Thyroid gland (tissue), 4 donors: ENCODE results near the gene PDGFRA. TPM values are rescaled to one million over a fixed set of nuclear protein-coding genes. Genes with fewer than 3 reads are reported as not detected.

Experiments
- DNase-seq, 2 donors: peaks; one replicate each; pipeline ENCODE4 v3.0.0-alpha.2; 2019
- H3K27ac ChIP-seq, 3 donors: fragments of 200-600 bp; sonication (generic); 1 replicate in 2 of 3; 2 replicates in 1 of 3; pipeline ENCODE4 v1.5.1; 2016 to 2019; ENCODE audit warnings: mild to moderate bottlenecking in 1 of 3, moderate library complexity in 1 of 3
- H3K27me3 ChIP-seq: fragments of 200-600 bp; sonication (generic); one replicate; pipeline ENCODE4 v1.5.1; 2019
- H3K36me3 ChIP-seq, 2 donors: fragments of 200-600 bp; sonication (generic); one replicate each; pipeline ENCODE4 v1.5.1; 2016 to 2019
- H3K4me1 ChIP-seq, 2 donors: fragments of 200-600 bp; sonication (generic); one replicate each; pipeline ENCODE4 v1.5.1; 2017 to 2019
- H3K4me3 ChIP-seq, 3 donors: fragments of 200-600 bp; sonication (generic); replicated peaks in 1 of 3; 1 replicate in 2 of 3; 2 replicates in 1 of 3; pipeline ENCODE4 v1.5.1; 2016; ENCODE audit warnings: mild to moderate bottlenecking in 1 of 3
- H3K9me3 ChIP-seq: fragments of 200-600 bp; sonication (generic); one replicate; pipeline ENCODE4 v1.5.1; 2017
- CTCF ChIP-seq, 6 experiments: fragments of 200-600 bp in 3 of 6; fragments of 450-650 bp in 3 of 6; sonication (generic) in 3 of 6; IDR thresholded peaks; one replicate each; pipeline ENCODE4 v1.5.1; 2016 to 2019; ENCODE audit warnings: antibody characterized with exemption in 6 of 6, mild to moderate bottlenecking in 2 of 6, inconsistent platforms in 1 of 6, moderate library complexity in 1 of 6
- POLR2A ChIP-seq, 2 donors: fragments of 450-650 bp; IDR thresholded peaks; one replicate each; pipeline ENCODE4 v1.6.1; 2017; ENCODE audit warnings: antibody characterized with exemption in 2 of 2, mild to moderate bottlenecking in 2 of 2, moderate library complexity in 1 of 2
- WGBS, 2 donors: methylation state at CpG; one replicate each; pipeline ENCODE4 v1.1.5; 2017; 5-methylcytosine and 5-hydroxymethylcytosine counted together
- intact Hi-C: fragments of 100-400 bp; cut with DNase I; formaldehyde crosslinking; loops from one replicate; pipeline ENCODE4 v1.15.1; 2023
- total RNA-seq, 4 donors: library from RNA; depleted of rRNA; stranded (reverse); fragments of >200 nt; gene quantifications; one replicate each; pipeline ENCODE4 v1.2.3, GENCODE V29; 2016

The PDGFRA gene
- total RNA-seq, 4 donors from 2014 or later = 33.1 to 108 (median 64.3) TPM

DNA sequence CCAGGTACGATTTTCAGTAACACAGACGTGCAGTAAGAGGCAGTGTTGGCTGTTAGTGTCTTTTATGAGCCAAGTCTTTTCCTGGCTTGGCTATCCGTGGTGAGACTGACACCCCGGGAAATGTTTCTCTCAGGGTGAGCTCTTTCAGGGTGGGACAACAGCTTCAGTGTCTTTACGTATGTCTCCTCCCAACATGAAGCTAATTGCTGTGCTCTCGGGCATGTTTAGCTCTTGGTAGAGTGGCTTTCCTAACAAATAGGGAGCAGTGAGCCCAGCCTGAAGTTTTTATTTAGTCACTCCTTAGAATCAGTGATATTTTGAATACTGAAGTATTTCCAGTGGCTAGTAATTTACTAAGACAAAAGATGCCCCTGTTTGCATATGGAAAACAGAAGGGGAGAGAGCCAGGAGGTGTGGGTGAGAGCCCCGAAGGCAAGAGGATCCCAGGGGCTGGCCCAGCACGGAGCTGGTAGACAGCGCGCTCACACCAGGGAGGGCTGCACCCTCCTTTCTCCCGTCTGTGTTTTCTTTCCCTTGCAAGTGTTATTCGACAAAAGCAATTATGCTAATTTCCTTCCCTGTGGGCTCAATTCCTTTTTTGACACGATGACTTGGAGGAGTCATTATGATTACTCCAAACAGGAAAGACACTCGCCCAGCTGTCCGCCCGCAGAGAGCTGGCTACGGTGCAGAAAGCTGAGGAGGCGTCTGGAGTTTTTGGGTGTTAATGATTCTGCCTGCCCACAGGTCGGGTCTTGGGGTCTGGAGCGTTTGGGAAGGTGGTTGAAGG lies 47.7 kb downstream of the PDGFRA start:
- no peak for DNase-seq
- H3K9me3 ChIP-seq = no peaks in the 10 kb centered on the region
- TF ChIP-seq CTCF (IDR thresholded peaks at IDR 0.05) = no peak
- no peak for TF ChIP-seq POLR2A (IDR thresholded peaks at IDR 0.05)
- H3K27me3 ChIP-seq = no peaks in the 10 kb centered on the region
- 31 to 42% methylated on average over 20 of the region's 20 CpGs for WGBS, 2 donors
- H3K27ac ChIP-seq = peak overlapping the region in 1 of 3 donors; percentile 4
- peaks cover 11 to 38% of the 10 kb centered on the region in 2 donors for H3K4me1 ChIP-seq
- H3K4me3 ChIP-seq = no peak overlapping the region
- intact Hi-C loops = no loop called here
- no peaks in the 10 kb centered on the region for H3K36me3 ChIP-seq

GRCh38 chr4:54277691-54278090 lies 48.6 kb downstream of the PDGFRA start:
- H3K9me3 ChIP-seq = no peaks in the 10 kb centered on the region
- DNase-seq = peak in 1 of 2 donors; percentile 1
- peak overlapping the region in 1 of 3 donors; percentile 26 for H3K27ac ChIP-seq
- no peak overlapping the region for H3K4me3 ChIP-seq
- no peaks in the 10 kb centered on the region for H3K27me3 ChIP-seq
- H3K36me3 ChIP-seq = no peaks in the 10 kb centered on the region
- peaks cover 16 to 45% of the 10 kb centered on the region in 2 donors for H3K4me1 ChIP-seq
- TF ChIP-seq CTCF (IDR thresholded peaks at IDR 0.05) (no peak), POLR2A (IDR thresholded peaks at IDR 0.05) (no peak)
- 40 to 68% methylated on average over 1 of the region's 1 CpG for whole genome bisulfite sequencing, 2 donors
- intact Hi-C loops = no loop called here

DNA sequence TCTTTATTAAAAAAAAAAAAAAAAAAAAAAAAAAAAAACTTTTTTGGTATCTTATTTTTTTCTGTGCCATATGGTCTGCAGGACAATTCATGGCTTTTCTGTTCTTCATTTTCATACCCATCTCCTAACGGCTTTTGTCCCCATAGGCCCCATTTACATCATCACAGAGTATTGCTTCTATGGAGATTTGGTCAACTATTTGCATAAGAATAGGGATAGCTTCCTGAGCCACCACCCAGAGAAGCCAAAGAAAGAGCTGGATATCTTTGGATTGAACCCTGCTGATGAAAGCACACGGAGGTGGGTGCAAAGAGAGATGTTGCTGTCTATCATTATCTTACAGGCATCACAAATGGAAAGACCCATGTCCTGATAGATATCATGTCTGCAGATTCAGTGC lies 49.1 kb downstream of the PDGFRA start:
- Histone ChIP-seq H3K27me3 (no peaks in the 10 kb centered on the region), H3K4me1 (peaks cover 16 to 45% of the 10 kb centered on the region in 2 donors), H3K9me3 (no peaks in the 10 kb centered on the region), H3K36me3 (no peaks in the 10 kb centered on the region), H3K4me3 (no peak overlapping the region), H3K27ac (peak overlapping the region in 1 of 3 donors; percentile 26)
- TF ChIP-seq POLR2A (IDR thresholded peaks at IDR 0.05) (no peak), CTCF (IDR thresholded peaks at IDR 0.05) (no peak)
- DNase-seq = no peak
- WGBS, 2 donors = 81 to 91% methylated on average over 2 of the region's 2 CpGs
- intact Hi-C loops = no loop called here

DNA sequence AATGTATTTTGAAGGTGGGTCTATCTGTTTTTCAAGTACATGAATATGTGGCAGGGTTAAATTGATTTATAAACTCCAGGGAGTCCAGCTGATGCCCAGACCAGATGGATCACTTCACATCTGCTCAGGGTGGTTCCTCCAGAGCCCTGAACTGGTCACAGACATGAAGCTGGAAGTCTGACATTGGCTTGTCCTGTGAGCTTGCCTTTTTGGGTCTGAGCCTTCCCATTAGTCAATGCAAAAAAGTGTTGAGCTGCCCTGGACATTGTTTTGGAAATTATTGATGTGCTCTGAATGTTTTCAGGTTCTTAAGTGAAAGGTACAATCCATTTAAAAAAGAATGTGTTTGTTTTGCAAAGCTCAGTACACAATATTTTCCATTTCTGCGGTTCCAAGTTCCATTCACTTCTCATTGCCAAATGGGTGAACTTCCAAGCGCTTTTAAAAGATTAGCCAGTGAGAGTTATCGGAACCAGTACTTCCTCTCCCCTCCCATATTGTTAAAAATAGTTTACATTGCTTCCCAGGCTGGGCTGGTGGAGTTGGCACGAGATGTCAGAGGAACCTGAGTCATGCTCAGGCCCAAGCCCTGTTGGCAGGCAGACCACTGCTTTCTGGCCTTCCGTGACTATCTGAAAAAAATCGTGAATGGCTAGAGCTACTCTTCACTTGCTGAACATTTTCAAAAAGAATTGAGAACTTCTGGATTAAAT lies 52.1 kb downstream of the PDGFRA start:
- H3K27me3 ChIP-seq = no peaks in the 10 kb centered on the region
- TF ChIP-seq POLR2A (IDR thresholded peaks at IDR 0.05) (no peak), CTCF (IDR thresholded peaks at IDR 0.05) (no peak)
- no peaks in the 10 kb centered on the region for H3K9me3 ChIP-seq
- no peaks in the 10 kb centered on the region for H3K36me3 ChIP-seq
- intact Hi-C loops = no loop called here
- peak; percentile 73 to 86 for DNase-seq
- peaks cover 16 to 43% of the 10 kb centered on the region in 2 donors for H3K4me1 ChIP-seq
- WGBS, 2 donors = 13 to 15% methylated on average over 6 of the region's 6 CpGs
- H3K4me3 ChIP-seq = no peak overlapping the region
- H3K27ac ChIP-seq = peak overlapping the region; percentile 66 to 91 (median 83)

- Histone ChIP-seq H3K4me1 (peaks cover 16 to 27% of the 10 kb centered on the region in 2 donors), H3K4me3 (no peak overlapping the region), H3K9me3 (no peaks in the 10 kb centered on the region), H3K27ac (peak overlapping the region in 1 of 3 donors; percentile 91), H3K36me3 (no peaks in the 10 kb centered on the region), H3K27me3 (no peaks in the 10 kb centered on the region)
- DNase-seq = no peak
- 92 to 95% methylated on average over 3 to 4 of the region's 4 CpGs for WGBS, 2 donors
- intact Hi-C loops = no loop called here
- TF ChIP-seq CTCF (IDR thresholded peaks at IDR 0.05) (no peak), POLR2A (IDR thresholded peaks at IDR 0.05) (no peak)
Measured at GRCh38 chr4:54282837-54283236, 53.7 kb downstream of the PDGFRA start.
